Immature natural killer cell (primary cell): ENCODE data around the gene CSMD2. TPM values are rescaled to one million over a fixed set of nuclear protein-coding genes. Genes with fewer than 3 reads are reported as not detected.

Source experiments
- DNase-seq, 3 donors: peaks; one replicate each; pipeline ENCODE4 v3.0.0; 2022; ENCODE audit warnings: mixed read lengths in 1 of 3
- H3K27ac Mint-ChIP-seq, 6 donors: one replicate each; pipeline ENCODE4 v1.8.0; 2020; ENCODE audit warnings: mixed read lengths in 6 of 6, mild to moderate bottlenecking in 5 of 6, inconsistent platforms in 4 of 6, moderate library complexity in 3 of 6
- H3K27me3 Mint-ChIP-seq, 3 donors: one replicate each; pipeline ENCODE4 v1.8.0; 2020 to 2021; ENCODE audit warnings: low read depth in 3 of 3, mild to moderate bottlenecking in 3 of 3, mixed read lengths in 3 of 3, moderate library complexity in 3 of 3, inconsistent platforms in 1 of 3
- H3K36me3 Mint-ChIP-seq, 3 donors: one replicate each; pipeline ENCODE4 v1.8.0; 2020; ENCODE audit warnings: mixed read lengths in 3 of 3, inconsistent platforms in 2 of 3, mild to moderate bottlenecking in 2 of 3
- H3K4me1 Mint-ChIP-seq, 2 donors: one replicate each; pipeline ENCODE4 v1.8.0; 2020; ENCODE audit warnings: inconsistent platforms in 2 of 2, mild to moderate bottlenecking in 2 of 2, mixed read lengths in 2 of 2, moderate library complexity in 1 of 2
- H3K4me3 Mint-ChIP-seq, 5 donors: one replicate each; pipeline ENCODE4 v1.8.0; 2020; ENCODE audit warnings: mild to moderate bottlenecking in 5 of 5, mixed read lengths in 5 of 5, inconsistent platforms in 3 of 5, moderate library complexity in 3 of 5
- H3K9me3 Mint-ChIP-seq, 6 donors: one replicate each; pipeline ENCODE4 v1.8.0; 2020; ENCODE audit warnings: mild to moderate bottlenecking in 6 of 6, mixed read lengths in 6 of 6, inconsistent platforms in 4 of 6, moderate library complexity in 3 of 6
- polyA plus RNA-seq, 3 donors: library from polyadenylated mRNA; unstranded; fragments of 300-500 nt; fragmentation: Illumina TruSeq; gene quantifications; one replicate each; pipeline ENCODE4 v1.2.3, GENCODE V29; 2021

The CSMD2 gene
- polyA plus RNA-seq, 3 donors from 2014 or later: not detected

DNA sequence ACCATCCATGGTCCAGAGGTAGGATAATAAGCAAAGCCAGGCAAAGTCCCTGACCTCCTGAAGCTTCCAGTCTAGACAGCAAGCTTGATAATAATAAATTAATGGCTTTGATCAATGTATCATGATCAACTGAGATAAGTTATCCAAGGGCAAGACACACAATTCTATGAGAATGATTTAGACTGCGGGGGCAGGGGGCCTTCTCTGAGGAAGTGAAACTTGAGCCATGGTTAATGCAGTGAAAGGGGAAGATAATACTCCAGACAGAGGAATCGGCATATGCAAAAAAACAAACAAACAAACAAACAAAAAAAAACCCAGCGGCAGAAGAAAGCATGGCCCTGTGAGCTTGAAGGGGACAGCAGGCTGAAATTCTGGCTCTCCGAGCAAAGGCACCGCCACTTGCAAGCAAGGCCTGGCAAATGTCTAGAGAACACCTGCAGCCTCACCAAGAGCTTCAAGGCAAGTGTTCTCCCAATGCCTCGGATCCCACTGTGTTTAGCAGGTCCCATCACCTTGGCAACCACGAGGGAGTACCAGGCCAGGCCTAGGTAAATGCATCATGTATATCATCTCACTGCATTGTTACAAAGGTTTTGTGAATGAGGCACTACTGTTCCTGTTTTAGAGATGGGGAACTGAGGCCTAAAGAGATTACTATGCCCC, 24.9 kb downstream of the CSMD2 start:
- Mint-ChIP-seq H3K9me3 (peaks cover 0 to 1% (median 0%) of the 10 kb centered on the region in 6 donors), H3K27me3 (peaks cover 3 to 11% (median 8%) of the 10 kb centered on the region in 3 donors), H3K4me1 (no peaks in the 10 kb centered on the region), H3K27ac (no peak overlapping the region), H3K4me3 (no peak overlapping the region), H3K36me3 (no peaks in the 10 kb centered on the region)
- DNase-seq: no peak

DNA sequence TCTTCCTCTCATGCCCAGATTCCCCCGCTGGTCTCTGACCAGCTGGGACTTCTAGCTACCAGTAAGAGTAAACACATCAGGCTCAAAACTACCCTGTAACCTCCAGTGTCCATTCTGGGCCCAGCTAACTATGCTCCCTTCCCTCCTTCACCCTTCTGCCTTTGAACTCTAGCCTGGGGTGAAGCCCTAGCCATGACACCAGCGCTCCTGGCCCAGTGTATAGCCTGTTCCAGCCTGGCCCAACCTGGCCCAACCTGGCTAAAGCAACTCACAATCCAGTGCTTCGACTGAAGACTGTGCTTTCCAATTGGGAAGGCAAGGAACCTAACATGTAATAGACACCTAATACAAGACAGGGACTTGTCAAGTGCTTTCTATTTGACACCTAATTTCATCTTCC, 27.6 kb downstream of the CSMD2 start:
- no peak for DNase-seq
- Mint-ChIP-seq H3K9me3 (peaks cover 0 to 1% (median 0%) of the 10 kb centered on the region in 6 donors), H3K4me1 (no peaks in the 10 kb centered on the region), H3K27ac (no peak overlapping the region), H3K4me3 (no peak overlapping the region), H3K27me3 (peaks cover 3 to 8% (median 8%) of the 10 kb centered on the region in 3 donors), H3K36me3 (no peaks in the 10 kb centered on the region)

DNA sequence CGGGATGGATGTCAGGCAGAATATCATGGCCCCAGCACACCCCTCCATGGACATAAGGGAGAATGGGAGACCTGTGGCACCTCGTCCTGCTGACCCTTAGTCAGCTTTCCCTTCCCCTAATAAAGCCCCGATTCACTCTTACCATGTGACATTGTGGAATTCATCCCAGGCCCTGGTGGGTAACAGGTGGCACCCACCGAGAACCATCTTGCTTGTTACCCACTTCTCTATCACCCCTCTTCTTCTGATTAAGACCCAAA, 32.9 kb downstream of the CSMD2 start:
- DNase-seq: no peak
- Mint-ChIP-seq H3K36me3 (no peaks in the 10 kb centered on the region), H3K4me3 (no peak overlapping the region), H3K27ac (no peak overlapping the region), H3K9me3 (no peaks in the 10 kb centered on the region), H3K4me1 (no peaks in the 10 kb centered on the region), H3K27me3 (peaks cover under 1 to 10% (median 3%) of the 10 kb centered on the region in 3 donors)

DNA sequence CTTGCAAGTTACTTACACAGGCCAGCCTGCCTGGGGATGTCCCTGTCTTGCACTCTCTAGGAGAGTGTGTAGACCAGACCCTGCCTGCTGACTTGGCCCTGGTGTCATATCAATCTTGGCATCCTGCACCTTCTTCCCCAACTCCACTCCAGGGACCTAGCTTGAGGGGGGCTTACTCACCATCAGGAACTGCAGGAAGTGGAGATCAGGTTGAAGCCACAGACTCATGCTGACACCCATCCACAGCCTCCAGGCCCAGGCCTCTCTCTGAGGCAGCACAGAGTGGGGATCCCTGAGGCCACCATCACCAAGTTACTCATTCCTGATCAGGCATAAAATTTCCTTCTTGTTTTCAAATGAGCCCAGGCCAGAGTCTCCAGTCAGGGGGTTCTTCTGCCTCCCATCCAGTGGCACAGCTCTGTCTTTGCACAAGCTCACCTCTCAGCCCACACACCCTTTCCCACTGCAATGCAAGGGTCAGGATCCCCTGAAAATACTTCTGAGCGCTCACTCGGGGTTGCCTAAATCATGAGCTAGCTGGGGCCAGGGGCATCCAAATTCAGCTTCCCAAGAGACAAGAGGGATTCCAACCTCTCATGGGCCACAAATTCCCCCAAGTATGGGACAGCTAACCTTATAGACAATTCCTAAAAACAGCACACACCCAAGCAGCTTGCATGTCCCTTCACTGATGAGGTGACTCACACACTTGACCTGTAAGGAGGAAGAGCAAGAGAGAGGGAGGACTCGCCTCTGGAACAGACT, 33.5 kb downstream of the CSMD2 start:
- Mint-ChIP-seq H3K4me3 (no peak overlapping the region), H3K27ac (no peak overlapping the region), H3K36me3 (no peaks in the 10 kb centered on the region), H3K4me1 (no peaks in the 10 kb centered on the region), H3K27me3 (peaks cover 1 to 7% (median 3%) of the 10 kb centered on the region in 3 donors), H3K9me3 (no peaks in the 10 kb centered on the region)
- no peak for DNase-seq

DNA sequence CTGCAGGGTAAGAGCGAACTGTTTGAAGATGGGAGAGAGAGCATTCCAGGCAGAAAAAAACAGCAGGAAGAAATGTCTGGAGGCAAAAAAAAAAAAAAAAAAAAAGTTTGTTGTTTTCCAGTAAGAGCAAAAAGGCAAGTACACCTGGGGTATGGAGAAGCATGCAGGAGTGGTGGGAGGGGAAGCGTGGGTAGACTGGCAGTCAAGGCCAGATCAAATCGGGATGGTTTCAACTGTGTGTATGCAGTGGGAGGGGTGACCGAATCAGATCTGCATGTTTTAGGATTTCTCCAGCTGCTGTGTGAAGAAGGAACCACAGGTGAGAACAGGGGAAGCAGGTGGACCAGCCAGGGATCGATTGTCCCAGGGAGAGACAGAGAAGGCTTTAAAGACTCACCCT, 34.7 kb downstream of the CSMD2 start:
- Mint-ChIP-seq H3K27me3 (peaks cover 1 to 8% (median 3%) of the 10 kb centered on the region in 3 donors), H3K36me3 (no peaks in the 10 kb centered on the region), H3K9me3 (no peaks in the 10 kb centered on the region), H3K4me3 (no peak overlapping the region), H3K27ac (no peak overlapping the region), H3K4me1 (no peaks in the 10 kb centered on the region)
- no peak for DNase-seq

DNA sequence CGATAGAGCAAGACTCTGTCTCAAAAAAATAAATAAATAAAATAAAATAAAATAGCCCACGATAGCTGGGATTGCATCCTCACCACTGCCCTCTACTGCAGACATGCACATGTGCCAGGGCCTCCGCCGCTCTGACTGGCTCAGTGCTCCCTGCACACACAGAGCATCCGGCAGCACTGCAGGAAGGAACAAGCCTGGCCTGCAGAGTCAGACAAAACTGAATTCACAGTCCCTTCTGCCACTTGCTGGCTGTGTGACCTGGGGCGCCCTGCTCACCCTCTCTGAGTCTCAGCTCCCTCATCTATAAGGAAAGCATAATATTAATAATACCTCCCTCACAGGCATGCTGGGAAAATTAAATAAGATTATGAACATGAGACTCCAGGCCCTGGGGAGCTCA, 35.4 kb downstream of the CSMD2 start:
- H3K27ac Mint-ChIP-seq: no peak overlapping the region
- no peaks in the 10 kb centered on the region for H3K36me3 Mint-ChIP-seq
- H3K4me1 Mint-ChIP-seq: no peaks in the 10 kb centered on the region
- H3K27me3 Mint-ChIP-seq: peaks cover 3 to 8% (median 3%) of the 10 kb centered on the region in 3 donors
- no peak for DNase-seq
- no peak overlapping the region for H3K4me3 Mint-ChIP-seq
- H3K9me3 Mint-ChIP-seq: no peaks in the 10 kb centered on the region

DNA sequence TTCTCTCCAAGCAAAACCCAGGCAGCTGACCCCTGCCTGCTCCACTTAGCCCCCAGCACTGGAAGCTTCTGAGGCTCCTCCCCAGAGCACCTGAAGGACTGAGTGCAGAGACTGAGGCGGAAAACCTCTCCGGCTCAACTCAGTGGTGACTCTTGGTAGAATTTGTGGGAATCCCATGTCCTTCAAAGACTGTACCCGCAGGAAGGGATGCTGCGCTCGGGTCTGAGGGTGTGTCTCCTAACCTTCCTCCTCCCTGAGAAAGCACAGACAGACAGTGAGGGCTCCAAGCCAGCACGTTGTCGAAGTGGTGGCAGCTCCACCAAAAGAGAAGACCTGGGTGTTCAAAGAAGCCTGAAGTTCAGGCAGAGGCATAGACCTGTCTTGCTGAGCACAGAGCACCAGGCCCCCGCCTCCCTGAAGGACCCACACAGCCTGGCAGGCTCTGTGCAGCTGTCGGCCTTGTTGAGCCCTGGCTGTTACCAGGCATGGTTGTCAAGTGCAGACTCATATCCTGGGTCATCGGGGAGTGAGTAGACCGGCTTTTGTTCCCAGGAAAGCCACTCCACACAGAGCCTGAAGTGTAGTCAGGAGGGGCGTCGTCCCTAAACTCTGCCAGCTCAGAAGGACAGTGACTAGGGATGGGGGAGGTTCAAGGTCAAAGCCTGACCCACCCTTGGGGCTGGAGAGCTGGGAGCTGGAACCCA, 36.7 kb downstream of the CSMD2 start:
- Mint-ChIP-seq H3K9me3 (no peaks in the 10 kb centered on the region), H3K4me1 (no peaks in the 10 kb centered on the region), H3K4me3 (no peak overlapping the region), H3K27ac (no peak overlapping the region), H3K27me3 (peaks cover 3 to 8% (median 3%) of the 10 kb centered on the region in 3 donors), H3K36me3 (no peaks in the 10 kb centered on the region)
- no peak for DNase-seq

DNA sequence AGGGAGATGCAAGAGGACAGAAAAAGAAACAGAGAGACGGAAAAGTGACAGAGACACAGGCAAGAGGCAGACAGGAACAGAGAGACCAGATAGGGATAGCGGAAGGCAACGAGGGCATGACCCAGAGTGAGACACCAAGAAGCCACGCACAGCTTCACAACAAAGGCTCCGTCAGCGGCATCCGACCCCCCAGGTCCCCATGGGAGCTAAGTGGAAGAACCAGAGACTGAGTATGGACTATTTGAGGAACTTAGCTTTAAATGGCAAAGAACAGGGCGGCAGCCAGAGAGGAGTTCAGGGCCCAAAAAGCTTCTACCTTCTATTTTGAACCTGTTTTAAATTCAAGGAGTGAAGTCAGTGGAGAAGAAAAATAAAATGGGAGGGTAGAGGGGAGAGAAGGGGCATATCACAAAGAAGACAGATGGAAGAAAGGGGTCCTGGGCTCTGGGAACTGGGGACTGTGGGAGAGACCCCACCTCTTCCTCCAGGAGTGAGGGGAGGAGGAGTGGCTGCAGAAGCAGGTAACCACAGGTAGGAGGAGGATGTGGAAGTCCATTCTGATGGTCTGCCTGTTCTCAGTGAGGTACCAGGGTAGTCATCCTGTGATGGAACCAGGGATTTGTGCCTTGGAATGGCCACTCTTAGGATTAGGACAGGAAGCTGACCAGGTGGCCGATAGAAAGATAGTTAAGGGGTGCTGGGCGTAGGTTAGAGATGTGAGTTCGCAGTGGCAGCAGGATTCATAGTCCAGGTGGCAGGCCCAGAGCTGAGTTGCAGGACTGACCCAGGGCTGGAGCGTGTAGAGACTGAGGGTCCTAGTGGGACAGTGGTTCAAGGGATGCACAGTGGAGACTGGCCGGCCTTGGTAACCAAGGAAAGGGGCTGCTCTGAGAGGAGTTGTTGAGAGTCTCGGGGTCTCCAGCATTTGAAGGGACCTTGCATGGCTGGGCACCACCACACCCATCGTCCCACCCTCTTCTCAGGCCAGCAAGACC, 37.7 kb downstream of the CSMD2 start:
- Mint-ChIP-seq H3K4me1 (no peaks in the 10 kb centered on the region), H3K9me3 (no peaks in the 10 kb centered on the region), H3K4me3 (no peak overlapping the region), H3K36me3 (no peaks in the 10 kb centered on the region), H3K27ac (no peak overlapping the region), H3K27me3 (peaks cover 3 to 8% (median 3%) of the 10 kb centered on the region in 3 donors)
- no peak for DNase-seq

DNA sequence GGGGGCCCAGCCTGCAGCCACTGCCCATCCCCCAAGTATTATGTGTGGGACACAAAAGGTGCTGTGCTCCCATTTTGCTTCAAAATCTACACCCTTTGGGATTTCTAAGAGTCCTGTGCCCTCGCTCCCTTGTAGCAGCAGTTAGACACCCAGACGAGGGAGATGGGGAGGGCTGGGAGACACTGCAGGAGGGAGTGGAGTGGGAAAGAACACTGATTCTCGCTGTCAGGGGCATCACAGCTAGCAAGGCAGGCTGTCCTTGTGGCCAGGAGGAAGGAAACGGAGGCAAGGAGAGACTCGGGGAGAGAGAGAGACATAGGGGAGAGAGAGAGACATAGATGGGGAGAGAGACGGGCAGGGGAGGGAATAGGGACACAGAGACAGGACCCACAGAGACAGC, 38.5 kb downstream of the CSMD2 start:
- no peaks in the 10 kb centered on the region for H3K4me1 Mint-ChIP-seq
- H3K27ac Mint-ChIP-seq: no peak overlapping the region
- peaks cover 3 to 8% (median 3%) of the 10 kb centered on the region in 3 donors for H3K27me3 Mint-ChIP-seq
- no peak for DNase-seq
- no peaks in the 10 kb centered on the region for H3K9me3 Mint-ChIP-seq
- no peaks in the 10 kb centered on the region for H3K36me3 Mint-ChIP-seq
- H3K4me3 Mint-ChIP-seq: no peak overlapping the region

DNA sequence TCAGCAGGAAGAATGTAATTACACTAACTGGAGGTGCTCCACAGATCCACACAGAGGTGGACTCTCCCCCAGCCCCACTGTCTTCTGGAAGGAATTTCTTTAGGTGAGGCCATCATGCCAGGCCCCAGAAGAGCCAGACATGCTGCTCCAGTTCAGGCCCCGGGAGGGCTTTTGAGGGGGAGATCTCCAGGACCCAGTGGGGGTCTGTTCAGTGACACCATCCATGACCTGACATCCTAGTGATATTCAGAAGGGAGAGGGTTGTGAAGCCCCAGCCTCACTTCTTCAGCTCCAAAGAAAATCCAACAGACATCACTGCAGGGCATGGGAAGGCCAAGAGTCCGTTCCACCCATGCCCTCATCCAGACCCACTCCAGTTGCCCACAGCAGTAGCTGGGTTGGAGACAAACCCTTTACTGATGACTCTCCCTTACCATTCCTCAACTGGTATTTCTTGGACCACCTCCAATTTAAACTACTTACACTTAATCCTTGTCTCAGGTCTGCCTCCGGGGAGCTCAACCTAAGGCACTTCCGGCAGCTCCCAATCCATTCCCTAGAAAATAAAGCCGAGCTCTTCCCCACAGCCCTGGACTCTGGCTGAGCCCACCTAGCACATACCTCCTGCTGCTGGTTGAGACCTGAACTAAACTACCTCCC, 39.2 kb downstream of the CSMD2 start:
- Mint-ChIP-seq H3K9me3 (no peaks in the 10 kb centered on the region), H3K27me3 (peaks cover 3 to 11% (median 3%) of the 10 kb centered on the region in 3 donors), H3K4me3 (no peak overlapping the region), H3K36me3 (no peaks in the 10 kb centered on the region), H3K27ac (no peak overlapping the region), H3K4me1 (no peaks in the 10 kb centered on the region)
- DNase-seq: no peak

DNA sequence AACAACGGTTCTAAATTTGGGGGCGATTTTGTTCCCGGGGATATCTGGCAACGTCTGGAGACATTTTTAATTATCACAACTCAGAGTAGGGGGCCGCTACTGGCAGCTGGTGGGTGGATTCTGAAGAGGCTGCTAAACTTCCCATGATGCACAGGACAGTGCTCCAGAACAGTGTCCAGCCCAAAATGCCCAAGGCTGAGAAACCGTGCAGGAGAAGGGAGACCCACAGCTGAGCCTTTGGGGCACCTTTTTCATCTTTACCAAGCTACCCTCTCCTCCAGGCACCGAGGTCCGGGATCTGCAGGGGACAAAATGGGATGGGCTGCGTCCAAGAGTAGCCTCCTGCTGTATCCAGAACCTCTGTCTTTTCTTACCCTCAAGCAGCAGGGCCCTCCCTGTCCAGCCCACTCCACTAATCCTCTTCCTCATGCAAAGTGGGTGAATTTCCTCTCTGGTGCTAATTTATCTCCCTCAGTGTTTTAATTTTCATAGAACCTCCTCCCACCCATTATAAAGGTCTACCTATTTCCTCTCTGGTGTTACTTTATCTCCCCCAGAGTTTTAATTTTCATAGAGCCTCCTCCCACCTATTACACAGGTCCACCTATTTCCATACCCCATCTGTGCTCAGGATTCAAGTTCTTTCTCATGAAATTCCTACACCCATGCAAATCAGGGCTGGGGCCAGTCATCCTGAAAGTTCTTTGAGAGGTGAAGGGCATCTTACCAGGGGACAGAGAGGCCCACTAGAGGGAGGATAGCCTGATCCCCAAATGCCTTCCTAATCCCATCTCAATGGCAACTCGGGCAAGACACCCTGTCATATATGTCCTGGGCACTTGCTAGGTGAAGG, 42.7 kb downstream of the CSMD2 start:
- no peaks in the 10 kb centered on the region for H3K4me1 Mint-ChIP-seq

DNA sequence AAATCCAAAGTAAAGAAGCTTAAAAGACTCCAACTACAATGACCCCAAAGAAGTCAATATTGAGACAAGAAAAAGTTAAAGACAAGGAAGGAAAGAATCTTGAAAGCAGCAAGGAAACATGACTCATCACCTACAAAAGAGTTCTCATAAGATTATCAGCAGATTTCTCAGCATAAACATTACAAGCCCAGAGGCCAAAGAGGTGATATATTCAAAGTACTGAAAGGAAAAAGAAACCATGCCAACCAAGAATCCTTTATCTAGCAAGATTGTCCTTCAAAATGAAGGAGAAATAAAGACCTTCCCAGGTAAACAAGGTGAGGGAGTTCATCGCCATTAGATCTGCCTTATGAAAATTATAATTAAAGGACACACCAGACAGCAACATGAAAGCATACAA, 49.8 kb downstream of the CSMD2 start:
- Mint-ChIP-seq H3K9me3 (peaks cover 7 to 20% (median 11%) of the 10 kb centered on the region in 6 donors), H3K36me3 (peaks cover 0 to 5% (median 0%) of the 10 kb centered on the region in 3 donors), H3K4me1 (no peaks in the 10 kb centered on the region), H3K27me3 (peaks cover 0 to 12% (median 3%) of the 10 kb centered on the region in 3 donors), H3K4me3 (no peak overlapping the region), H3K27ac (no peak overlapping the region)
- no peak for DNase-seq

More for the DNA sequence above, 42.7 kb downstream of the CSMD2 start:
- Mint-ChIP-seq H3K27ac (no peak overlapping the region), H3K4me3 (no peak overlapping the region), H3K36me3 (no peaks in the 10 kb centered on the region), H3K9me3 (peaks cover 0 to under 1% (median 0%) of the 10 kb centered on the region in 6 donors), H3K27me3 (peaks cover 2 to 9% (median 3%) of the 10 kb centered on the region in 3 donors)
- DNase-seq: no peak
